NCI-H2107 treated with DMSO at 0.1 percent for 48 hours (cell line): ENCODE results near the gene PCDHB7.
"Not testable (repeated sequence)": the region's sequence is repeated elsewhere in the genome, so short reads cannot be mapped to it uniquely, and the experiment has no call there.

Experiments
- DNase-seq: peaks from one replicate; lab custom pipeline; 2025; ENCODE audit not compliant: unreplicated experiment; lab: John Stamatoyannopoulos, UW

The PCDHB7 gene

DNA sequence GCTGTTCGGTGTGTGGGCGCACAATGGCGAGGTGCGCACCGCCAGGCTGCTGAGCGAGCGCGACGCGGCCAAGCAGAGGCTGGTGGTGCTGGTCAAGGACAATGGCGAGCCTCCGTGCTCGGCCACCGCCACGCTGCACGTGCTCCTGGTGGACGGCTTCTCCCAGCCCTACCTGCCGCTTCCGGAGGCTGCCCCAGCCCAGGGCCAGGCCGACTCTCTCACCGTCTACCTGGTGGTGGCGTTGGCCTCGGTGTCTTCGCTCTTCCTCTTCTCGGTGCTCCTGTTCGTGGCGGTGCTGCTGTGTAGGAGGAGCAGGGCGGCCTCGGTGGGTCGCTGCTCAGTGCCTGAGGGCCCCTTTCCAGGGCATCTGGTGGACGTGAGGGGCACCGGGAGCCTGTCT lies 7.4 kb downstream of the PCDHB7 start:
- not testable (repeated sequence) for DNase-seq

DNA sequence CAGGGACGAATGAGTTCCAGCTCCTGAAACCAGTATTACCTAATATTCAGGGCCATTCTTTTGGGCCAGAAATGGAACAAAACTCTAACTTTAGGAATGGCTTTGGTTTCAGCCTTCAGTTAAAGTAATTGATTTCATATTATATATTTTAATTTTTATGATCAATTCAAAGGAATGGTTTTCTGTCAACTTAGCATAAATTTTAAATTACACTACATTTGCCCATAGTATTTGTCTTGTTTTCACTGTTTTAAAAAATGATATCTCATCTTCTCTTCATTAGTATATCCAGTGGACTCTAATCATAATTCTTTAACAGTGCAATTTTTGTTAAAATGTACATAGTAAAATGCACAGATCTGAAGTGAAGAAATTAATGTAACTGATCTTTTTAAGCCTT lies 7.9 kb downstream of the PCDHB7 start:
- DNase-seq = no peak

DNA sequence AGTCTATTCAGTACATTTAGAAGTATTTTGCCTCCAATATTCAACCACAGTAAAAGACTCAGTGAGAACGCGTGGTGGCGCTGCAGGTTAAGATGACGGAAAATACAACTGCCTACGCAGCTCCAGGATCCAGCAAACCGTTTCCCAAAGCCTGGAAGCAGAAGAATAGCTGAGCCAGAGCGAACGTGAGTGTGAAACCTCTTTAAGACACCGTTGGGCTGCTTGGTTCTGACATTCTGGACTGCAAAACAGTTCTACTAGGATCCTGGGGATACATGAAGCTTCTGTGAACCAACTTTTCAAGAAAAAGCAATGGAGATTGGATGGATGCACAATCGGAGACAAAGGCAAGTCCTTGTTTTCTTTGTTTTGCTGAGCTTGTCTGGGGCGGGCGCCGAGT lies 9.8 kb downstream of the PCDHB7 start, which contains the start of gene PCDHB16:
Gene PCDHB16, plus strand, starts transcription at position 140 of the 400 bp plus-strand sequence. Its CDS starts 173 bp downstream, at position 313.
- no peak for DNase-seq

DNA sequence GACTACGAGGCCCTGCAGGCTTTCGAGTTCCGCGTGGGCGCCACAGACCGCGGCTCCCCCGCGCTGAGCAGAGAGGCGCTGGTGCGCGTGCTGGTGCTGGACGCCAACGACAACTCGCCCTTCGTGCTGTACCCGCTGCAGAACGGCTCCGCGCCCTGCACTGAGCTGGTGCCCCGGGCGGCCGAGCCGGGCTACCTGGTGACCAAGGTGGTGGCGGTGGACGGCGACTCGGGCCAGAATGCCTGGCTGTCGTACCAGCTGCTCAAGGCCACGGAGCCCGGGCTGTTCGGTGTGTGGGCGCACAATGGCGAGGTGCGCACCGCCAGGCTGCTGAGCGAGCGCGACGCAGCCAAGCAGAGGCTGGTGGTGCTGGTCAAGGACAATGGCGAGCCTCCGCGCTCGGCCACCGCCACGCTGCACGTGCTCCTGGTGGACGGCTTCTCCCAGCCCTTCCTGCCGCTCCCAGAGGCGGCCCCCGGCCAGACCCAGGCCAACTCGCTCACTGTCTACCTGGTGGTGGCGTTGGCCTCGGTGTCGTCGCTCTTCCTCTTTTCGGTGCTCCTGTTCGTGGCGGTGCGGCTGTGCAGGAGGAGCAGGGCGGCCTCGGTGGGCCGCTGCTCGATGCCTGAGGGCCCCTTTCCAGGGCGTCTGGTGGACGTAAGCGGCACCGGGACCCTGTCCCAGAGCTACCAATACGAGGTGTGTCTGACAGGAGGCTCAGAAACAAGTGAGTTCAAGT lies 11.8 kb downstream of the PCDHB7 start:
- not testable (repeated sequence) for DNase-seq

DNA sequence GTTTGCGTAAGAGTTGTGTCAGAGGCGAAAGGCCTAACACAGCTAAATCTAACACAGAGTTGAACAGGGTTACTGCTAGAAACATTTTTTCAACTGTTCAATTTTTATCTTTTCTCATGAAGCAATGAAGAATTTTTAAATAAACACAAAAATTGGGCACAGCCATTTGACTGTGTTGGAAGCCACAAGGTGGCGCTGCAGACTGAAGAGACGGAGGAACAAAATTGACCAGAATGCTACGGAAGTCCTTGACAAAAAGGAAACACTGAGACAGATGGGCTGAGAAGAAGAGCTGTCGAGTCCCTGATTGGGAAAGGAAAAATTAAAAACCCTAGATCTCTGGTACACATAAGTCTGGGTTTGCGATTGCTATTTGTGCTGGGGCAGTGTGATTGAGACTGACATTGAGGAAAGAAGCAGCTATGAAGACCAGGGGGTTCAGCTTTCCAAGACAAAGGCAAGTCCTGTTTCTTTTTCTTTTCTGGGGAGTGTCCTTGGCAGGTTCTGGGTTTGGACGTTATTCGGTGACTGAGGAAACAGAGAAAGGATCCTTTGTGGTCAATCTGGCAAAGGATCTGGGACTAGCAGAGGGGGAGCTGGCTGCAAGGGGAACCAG lies 14.6 kb downstream of the PCDHB7 start, which contains the start of gene PCDHB9:
Gene PCDHB9, plus strand, starts transcription at position 265 of the 616 bp plus-strand sequence. Its CDS starts 158 bp downstream, at position 423.
- DNase-seq = peak; percentile 56

DNA sequence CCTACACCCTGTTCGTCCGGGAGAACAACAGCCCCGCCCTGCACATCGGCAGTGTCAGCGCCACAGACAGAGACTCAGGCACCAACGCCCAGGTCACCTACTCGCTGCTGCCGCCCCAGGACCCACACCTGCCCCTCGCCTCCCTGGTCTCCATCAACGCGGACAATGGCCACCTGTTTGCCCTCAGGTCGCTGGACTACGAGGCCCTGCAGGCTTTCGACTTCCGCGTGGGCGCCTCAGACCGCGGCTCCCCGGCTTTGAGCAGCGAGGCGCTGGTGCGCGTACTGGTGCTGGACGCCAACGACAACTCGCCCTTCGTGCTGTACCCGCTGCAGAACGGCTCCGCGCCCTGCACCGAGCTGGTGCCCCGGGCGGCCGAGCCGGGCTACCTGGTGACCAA lies 16.2 kb downstream of the PCDHB7 start:
- DNase-seq = not testable (repeated sequence)

DNA sequence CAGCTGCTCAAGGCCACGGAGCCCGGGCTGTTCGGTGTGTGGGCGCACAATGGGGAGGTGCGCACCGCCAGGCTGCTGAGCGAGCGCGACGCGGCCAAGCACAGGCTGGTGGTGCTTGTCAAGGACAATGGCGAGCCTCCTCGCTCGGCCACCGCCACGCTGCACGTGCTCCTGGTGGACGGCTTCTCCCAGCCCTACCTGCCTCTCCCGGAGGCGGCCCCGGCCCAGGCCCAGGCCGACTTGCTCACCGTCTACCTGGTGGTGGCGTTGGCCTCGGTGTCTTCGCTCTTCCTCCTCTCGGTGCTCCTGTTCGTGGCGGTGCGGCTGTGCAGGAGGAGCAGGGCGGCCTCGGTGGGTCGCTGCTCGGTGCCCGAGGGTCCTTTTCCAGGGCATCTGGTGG lies 16.7 kb downstream of the PCDHB7 start:
- DNase-seq = not testable (repeated sequence)

DNA sequence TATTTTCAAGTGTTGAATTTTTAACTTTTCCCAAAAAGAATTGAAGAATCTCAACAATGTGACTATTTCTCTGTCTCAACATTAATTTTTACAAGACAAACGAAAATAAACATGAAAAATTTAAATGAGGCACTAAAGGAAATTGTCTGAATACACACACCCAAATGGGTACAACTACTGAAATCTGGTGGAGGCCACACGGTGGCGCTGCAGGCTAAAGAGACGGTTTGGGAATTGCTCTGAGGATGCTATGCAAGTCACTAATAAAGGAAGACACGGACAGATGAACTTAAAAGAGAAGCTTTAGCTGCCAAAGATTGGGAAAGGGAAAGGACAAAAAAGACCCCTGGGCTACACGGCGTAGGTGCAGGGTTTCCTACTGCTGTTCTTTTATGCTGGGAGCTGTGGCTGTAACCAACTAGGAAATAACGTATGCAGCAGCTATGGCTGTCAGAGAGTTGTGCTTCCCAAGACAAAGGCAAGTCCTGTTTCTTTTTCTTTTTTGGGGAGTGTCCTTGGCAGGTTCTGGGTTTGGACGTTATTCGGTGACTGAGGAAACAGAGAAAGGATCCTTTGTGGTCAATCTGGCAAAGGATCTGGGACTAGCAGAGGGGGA lies 19.8 kb downstream of the PCDHB7 start, which contains the start of gene PCDHB10:
Gene PCDHB10, plus strand, starts transcription at position 244 of the 616 bp plus-strand sequence. Its CDS starts 200 bp downstream, at position 444.
- no peak for DNase-seq

DNA sequence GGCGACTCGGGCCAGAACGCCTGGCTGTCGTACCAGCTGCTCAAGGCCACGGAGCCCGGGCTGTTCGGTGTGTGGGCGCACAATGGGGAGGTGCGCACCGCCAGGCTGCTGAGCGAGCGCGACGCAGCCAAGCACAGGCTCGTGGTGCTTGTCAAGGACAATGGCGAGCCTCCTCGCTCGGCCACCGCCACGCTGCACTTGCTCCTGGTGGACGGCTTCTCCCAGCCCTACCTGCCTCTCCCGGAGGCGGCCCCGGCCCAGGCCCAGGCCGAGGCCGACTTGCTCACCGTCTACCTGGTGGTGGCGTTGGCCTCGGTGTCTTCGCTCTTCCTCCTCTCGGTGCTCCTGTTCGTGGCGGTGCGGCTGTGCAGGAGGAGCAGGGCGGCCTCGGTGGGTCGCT lies 21.9 kb downstream of the PCDHB7 start:
- DNase-seq = not testable (repeated sequence)

DNA sequence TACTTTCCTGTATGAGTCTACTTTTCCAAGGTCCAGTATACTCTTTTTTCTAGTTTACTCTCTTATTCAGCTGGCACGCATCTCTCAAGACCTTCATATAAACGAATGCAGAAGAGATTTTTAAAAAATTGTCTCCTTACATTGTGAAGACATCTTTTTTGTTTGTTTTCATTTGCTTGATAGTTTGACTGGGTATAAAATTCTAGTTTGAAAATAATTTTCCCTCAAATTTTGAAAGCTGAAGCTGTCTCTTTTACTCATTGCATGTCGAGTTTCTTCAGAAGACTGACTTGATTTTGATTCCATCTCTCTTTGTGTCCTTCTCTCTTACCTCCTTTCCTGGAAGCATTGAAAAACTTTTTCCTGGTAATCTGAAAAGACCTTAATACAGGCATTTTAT lies 23.9 kb downstream of the PCDHB7 start:
- DNase-seq = no peak

DNA sequence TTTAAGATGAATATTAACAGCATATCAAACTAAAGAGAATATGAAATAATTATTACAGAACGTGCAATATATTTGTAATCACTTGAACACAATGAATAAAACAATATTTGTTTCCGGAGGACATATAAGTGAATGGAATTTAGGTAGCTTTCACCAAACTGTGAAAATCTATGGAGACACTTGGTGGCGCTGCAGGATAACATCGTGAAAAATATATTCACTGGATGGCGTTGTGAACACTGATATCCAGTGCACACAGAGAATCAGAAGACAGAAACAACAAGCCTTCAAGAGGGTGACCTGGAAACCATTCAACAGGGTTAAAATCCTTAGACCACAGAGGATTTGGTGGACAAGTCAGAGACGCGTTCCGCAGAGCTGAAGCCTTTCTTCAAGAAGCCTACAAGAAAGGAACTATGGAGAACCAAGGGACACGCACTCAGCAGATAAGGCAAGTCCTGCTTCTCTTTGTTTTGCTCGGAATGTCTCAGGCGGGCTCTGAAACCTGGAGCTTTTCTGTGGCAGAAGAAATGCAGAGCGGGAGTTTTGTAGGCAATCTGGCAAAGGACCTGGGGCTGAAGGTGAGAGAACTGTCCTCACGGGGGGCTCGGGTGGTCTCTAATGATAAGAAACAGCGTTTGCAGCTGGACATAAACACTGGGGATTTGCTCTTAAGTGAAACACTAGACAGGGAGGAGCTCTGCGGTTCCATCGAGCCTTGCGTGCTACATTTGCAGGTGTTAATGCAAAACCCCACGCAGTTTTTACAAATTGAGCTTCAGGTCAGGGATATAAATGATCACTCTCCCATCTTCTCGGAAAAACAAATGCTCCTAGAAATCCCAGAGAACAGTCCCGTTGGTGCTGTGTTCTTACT lies 27.2 kb downstream of the PCDHB7 start, which contains the start of gene PCDHB11:
Gene PCDHB11, plus strand, starts transcription at position 269 of the 877 bp plus-strand sequence. Its CDS starts 148 bp downstream, at position 417.
- DNase-seq = no peak

DNA sequence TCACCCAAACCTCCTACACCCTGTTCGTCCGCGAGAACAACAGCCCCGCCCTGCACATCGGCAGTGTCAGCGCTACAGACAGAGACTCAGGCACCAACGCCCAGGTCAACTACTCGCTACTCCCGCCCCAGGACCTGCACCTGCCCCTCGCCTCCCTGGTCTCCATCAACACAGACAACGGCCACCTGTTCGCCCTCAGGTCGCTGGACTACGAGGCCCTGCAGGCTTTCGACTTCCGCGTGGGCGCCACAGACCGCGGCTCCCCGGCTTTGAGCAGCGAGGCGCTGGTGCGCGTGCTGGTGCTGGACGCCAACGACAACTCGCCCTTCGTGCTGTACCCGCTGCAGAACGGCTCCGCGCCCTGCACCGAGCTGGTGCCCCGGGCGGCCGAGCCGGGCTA lies 28.7 kb downstream of the PCDHB7 start:
- DNase-seq = not testable (repeated sequence)

DNA sequence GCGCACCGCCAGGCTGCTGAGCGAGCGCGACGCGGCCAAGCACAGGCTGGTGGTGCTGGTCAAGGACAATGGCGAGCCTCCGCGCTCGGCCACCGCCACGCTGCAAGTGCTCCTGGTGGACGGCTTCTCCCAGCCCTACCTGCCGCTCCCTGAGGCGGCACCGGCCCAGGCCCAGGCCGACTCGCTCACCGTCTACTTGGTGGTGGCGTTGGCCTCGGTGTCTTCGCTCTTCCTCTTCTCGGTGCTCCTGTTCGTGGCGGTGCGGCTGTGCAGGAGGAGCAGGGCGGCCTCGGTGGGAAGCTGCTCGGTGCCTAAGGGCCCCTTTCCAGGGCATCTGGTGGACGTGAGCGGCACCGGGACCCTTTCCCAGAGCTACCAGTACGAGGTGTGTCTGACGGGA lies 29.2 kb downstream of the PCDHB7 start:
- DNase-seq = not testable (repeated sequence)

DNA sequence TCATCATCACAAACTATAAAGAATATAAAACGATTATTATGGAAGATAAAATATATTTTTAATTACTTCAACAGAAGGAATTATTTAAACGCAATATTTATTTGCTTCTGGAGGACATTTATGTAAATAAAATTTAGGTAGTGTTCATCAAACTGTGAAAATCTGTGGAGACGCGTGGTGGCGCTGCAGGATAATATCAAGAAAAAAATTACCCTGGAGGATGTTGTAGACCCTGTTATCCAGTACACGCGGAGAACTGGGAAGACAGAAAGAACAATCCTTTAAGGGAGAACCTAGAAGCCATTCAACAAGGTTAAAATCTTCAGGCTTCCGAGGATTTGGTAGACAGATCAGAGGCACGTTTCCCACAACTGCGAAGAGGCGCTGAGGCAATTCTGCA lies 36.0 kb downstream of the PCDHB7 start, which contains the start of gene PCDHB12:
Gene PCDHB12, plus strand, starts transcription at position 242 of the 400 bp plus-strand sequence. CDS start 189 bp downstream, outside the sequence.
- no peak for DNase-seq

DNA sequence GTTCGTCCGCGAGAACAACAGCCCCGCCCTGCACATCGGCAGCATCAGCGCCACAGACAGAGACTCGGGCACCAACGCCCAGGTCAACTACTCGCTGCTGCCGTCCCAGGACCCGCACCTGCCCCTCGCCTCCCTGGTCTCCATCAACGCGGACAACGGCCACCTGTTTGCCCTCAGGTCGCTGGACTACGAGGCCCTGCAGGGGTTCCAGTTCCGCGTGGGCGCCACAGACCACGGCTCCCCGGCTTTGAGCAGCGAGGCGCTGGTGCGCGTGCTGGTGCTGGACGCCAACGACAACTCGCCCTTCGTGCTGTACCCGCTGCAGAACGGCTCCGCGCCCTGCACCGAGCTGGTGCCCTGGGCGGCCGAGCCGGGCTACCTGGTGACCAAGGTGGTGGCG lies 37.8 kb downstream of the PCDHB7 start:
- not testable (repeated sequence) for DNase-seq

DNA sequence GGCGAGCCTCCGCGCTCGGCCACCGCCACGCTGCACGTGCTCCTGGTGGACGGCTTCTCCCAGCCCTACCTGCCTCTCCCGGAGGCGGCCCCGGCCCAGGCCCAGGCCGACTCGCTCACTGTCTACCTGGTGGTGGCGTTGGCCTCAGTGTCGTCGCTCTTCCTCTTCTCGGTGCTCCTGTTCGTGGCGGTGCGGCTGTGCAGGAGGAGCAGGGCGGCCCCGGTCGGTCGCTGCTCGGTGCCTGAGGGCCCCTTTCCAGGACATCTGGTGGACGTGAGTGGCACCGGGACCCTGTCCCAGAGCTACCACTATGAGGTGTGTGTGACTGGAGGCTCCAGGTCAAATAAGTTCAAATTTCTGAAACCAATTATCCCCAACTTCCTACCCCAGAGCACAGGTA lies 38.4 kb downstream of the PCDHB7 start:
- not testable (repeated sequence) for DNase-seq

DNA sequence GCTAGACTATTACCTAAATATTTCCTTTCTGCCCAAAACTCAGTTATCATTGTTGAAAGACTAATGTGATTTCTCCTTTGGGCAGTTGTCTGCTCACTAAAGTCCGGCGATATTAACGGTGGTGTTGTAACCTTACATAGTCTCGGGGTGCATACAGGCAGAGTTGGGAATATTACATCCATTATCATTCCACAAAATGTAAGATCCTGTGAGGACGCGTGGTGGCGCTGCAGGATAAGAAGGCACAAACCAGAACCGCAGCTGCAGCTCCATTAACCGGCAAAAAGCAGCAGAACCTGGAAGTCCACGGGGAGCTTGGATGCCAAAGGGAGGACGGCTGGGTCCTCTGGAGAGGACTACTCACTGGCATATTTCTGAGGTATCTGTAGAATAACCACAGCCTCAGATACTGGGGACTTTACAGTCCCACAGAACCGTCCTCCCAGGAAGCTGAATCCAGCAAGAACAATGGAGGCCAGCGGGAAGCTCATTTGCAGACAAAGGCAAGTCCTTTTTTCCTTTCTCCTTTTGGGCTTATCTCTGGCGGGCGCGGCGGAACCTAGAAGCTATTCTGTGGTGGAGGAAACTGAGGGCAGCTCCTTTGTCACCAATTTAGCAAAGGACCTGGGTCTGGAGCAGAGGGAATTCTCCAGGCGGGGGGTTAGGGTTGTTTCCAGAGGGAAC lies 41.4 kb downstream of the PCDHB7 start, which contains the start of gene PCDHB13:
Gene PCDHB13, plus strand, starts transcription at position 264 of the 684 bp plus-strand sequence. Its CDS starts 205 bp downstream, at position 469.
- DNase-seq = not testable (repeated sequence)

DNA sequence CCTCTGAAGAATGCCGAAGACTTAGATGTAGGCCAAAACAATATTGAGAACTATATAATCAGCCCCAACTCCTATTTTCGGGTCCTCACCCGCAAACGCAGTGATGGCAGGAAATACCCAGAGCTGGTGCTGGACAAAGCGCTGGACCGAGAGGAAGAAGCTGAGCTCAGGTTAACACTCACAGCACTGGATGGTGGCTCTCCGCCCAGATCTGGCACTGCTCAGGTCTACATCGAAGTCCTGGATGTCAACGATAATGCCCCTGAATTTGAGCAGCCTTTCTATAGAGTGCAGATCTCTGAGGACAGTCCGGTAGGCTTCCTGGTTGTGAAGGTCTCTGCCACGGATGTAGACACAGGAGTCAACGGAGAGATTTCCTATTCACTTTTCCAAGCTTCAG lies 42.1 kb downstream of the PCDHB7 start:
- not testable (repeated sequence) for DNase-seq

DNA sequence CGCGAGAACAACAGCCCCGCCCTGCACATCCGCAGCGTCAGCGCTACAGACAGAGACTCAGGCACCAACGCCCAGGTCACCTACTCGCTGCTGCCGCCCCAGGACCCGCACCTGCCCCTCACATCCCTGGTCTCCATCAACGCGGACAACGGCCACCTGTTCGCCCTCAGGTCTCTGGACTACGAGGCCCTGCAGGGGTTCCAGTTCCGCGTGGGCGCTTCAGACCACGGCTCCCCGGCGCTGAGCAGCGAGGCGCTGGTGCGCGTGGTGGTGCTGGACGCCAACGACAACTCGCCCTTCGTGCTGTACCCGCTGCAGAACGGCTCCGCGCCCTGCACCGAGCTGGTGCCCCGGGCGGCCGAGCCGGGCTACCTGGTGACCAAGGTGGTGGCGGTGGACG lies 43.1 kb downstream of the PCDHB7 start:
- DNase-seq = not testable (repeated sequence)

DNA sequence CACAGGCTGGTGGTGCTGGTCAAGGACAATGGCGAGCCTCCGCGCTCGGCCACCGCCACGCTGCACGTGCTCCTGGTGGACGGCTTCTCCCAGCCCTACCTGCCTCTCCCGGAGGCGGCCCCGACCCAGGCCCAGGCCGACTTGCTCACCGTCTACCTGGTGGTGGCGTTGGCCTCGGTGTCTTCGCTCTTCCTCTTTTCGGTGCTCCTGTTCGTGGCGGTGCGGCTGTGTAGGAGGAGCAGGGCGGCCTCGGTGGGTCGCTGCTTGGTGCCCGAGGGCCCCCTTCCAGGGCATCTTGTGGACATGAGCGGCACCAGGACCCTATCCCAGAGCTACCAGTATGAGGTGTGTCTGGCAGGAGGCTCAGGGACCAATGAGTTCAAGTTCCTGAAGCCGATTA lies 43.6 kb downstream of the PCDHB7 start:
- DNase-seq = not testable (repeated sequence)
